Tibial nerve (tissue), 3 donors: ENCODE data around the gene HEMK1.

Source experiments
- CTCF ChIP-seq, 5 experiments: fragments of 200-600 bp in 3 of 5; fragments of 450-650 bp in 2 of 5; sonication (generic) in 3 of 5; IDR thresholded peaks; one replicate each; pipeline ENCODE4 v1.5.1; 2016 to 2019; ENCODE audit warnings: antibody characterized with exemption in 5 of 5, mild to moderate bottlenecking in 3 of 5, moderate library complexity in 2 of 5
- POLR2A ChIP-seq, 2 donors: fragments of 450-650 bp; IDR thresholded peaks; one replicate each; pipeline ENCODE4 v1.6.1; 2017; ENCODE audit warnings: antibody characterized with exemption in 2 of 2, mild to moderate bottlenecking in 2 of 2, moderate library complexity in 2 of 2

DNA sequence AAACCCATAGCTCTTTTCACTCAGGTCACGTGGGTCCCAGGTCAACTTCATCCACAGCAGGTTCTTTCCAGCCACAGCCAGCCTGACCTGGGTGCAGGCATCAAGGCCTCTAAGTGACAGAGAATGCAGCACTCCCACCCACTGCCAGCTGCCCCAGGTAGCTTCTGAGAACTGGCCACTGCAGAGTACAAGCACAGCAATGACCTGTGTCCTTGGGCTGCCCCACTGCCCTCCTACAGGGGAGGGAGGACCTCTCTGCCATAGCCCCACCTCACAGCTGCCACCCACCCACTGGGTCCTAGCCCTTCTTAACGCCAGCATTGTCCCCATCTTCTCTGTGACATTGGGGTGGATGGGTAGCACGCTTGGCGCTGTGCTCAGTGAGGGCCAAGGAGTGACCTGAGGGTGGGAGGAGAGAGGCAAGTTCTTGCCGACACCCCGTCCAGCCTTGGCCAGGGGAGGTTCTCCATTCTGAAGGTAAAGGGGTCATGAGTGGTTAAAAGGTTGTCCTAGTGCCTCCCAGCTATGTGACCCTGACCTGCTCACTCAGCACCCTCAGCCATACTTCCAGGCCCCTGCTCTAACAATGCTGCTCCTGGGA, 29.9 kb downstream of the HEMK1 start:
- TF ChIP-seq CTCF (IDR thresholded peaks at IDR 0.05) (no peak), POLR2A (IDR thresholded peaks at IDR 0.05) (no peak)
